CD4-positive, alpha-beta T cell treated with Interleukin-4 for 1 hour (primary cell): ENCODE results near the gene ZPBP2.
A peak's percentile ranks its signal among the peaks of the same experiment; 100 is the strongest.

Experiments
- DNase-seq, 2 donors: peaks; one replicate each; pipeline ENCODE4 v3.0.0-alpha.2; 2020 to 2022

Gene ZPBP2

GRCh38 chr17:39915559-39915958 lies 47.6 kb downstream of the ZPBP2 start:
- no peak for DNase-seq

GRCh38 chr17:39916918-39917317 lies 48.9 kb downstream of the ZPBP2 start:
- no peak for DNase-seq

GRCh38 chr17:39919087-39919683 lies 51.2 kb downstream of the ZPBP2 start:
- no peak for DNase-seq

GRCh38 chr17:39920218-39921210 lies 52.5 kb downstream of the ZPBP2 start:
- peak; percentile 46 to 63 for DNase-seq

- no peak for DNase-seq
These were observed 53.3 kb downstream of the ZPBP2 start for GRCh38 chr17:39921323-39921722.

GRCh38 chr17:39922006-39922405 lies 54.0 kb downstream of the ZPBP2 start:
- DNase-seq = no peak

- no peak for DNase-seq
These were observed 55.2 kb downstream of the ZPBP2 start for GRCh38 chr17:39923230-39923629.

- no peak for DNase-seq
These were observed 56.1 kb downstream of the ZPBP2 start for GRCh38 chr17:39923836-39924690.

- no peak for DNase-seq
These were observed 56.7 kb downstream of the ZPBP2 start for GRCh38 chr17:39924691-39925055.

- no peak for DNase-seq
These were observed 57.5 kb downstream of the ZPBP2 start for GRCh38 chr17:39925282-39926134.

- DNase-seq = no peak
These were observed 58.2 kb downstream of the ZPBP2 start for GRCh38 chr17:39926135-39926587.

- peak; percentile 51 to 76 for DNase-seq
These were observed 58.6 kb downstream of the ZPBP2 start for GRCh38 chr17:39926588-39927100.
